Stimulated activated CD8-positive, alpha-beta memory T cell treated with anti-CD3 and anti-CD28 coated beads, Interleukin-4, amount 100 ng/mL, for 24 hours (primary cell): ENCODE data around the gene PTPRK.

ENCODE experiments used
- DNase-seq: peaks from one replicate; pipeline ENCODE4 v3.0.0-alpha.2; 2020; ENCODE audit warnings: low read depth

The PTPRK gene

DNA sequence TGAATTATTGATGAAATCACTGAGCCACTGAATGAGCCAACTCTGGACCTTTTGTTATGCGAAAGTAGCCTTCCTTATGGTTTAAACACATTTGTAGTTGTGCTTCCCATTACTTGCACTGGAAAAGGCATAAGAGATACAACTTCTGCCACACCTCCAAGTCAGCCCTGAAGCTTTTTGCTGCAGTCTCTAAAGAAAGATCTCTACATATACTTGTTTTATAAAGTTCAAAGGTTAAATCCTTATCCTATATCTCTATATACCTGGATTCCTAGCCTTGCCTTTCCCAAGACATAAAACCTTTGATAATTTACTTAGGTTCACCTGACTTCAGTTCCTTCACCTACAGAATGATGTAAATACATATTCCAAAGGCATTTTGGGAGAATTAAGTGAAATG is 132.0 kb downstream of the PTPRK start:
- no peak for DNase-seq

DNA sequence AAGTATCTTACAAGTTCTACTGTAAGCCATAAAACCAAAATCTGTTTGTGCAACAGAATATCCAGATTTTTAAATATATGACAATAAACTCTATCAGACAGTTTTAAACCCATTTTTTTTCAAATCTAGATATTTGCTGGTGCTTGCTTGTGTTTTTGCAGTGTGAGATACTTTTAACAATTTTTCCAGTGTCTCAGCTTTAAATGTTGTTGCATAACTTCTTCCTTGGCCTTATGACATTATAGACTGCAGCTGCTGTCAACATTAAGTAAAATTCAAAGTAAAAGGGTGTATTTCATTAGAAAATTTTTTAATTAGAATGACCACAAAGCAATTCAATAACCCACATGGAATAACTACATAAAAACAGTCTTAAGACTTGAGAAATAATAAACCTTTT is 139.5 kb downstream of the PTPRK start:
- no peak for DNase-seq

DNA sequence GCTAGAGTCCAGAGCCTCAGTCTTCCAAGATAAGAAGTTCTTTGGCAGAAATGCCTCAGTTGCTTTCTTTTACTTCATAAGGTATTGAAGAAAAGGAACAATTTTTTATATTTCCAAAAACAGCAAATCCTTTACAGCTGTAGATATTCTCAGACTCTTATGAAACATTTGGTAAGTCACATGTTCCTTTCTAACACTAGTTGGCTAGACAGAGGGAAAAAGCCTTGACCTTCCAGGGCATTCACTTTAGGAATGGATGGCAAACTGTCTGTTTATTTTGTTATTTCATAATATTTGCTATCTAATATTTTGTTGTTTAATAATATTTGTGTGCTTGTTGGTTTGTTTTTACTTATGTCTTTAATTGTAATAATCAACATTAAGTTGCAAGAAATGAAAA is 140.8 kb downstream of the PTPRK start:
- no peak for DNase-seq

DNA sequence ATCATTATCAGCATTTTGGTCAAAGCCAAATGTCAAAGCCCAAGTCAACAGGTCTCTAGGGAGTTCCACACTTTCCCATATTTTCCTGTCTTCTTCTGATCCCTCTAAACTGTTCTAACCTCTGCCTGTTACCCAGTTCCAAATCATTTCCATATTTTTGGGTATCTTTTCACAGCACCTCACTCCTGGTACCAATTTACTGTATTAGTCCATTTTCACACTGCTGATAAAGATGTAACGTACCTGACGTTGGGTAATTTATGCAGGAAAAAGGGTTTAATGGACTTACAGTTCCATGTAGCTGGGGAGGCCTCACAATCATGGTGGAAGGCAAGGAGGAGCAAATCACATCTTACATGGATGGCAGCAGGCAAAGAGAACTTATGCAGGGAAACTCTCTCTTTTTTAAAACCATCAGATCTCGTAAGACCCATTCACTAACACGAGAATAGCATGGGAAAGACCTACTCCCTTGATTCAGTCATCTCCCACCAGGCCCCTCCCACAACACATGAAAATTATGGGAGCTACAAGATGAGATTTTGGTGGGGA is 143.4 kb downstream of the PTPRK start:
- no peak for DNase-seq

DNA sequence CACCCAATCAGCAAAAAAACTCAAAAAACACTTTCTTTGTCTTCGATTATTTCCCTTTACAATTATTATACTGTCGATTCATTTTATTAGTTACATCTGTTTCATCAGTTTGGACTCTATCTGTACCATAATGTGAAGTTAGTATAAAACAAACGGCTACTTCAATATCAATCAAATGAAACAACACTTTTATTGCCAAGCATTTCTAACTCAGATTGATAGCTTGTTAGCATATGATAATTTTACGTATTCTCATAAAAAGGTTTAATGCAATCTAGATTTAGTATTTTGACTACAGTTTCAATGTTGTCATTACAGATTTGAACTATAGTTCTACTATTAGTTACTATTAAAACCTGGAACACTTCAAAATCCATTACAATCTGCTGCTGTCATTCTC is 149.3 kb downstream of the PTPRK start:
- DNase-seq: no peak

DNA sequence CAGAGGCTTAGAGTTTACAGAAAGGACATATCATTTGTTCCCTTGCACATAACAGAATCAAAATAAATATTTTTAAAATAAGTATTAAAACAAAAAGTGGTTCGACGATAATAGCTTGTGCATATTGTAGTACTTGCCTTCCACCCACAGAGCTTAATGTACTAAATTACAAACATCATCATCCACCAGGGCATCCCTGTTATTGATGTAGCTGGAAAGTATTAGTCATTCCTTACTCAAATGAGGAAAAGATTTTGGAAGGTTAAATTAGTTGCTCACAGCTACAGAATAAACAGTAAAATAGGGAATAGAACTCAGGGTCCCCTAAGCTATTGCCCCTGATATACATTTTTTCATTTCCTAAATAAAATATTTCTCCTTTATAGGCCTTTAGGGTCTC is 150.3 kb downstream of the PTPRK start:
- DNase-seq: no peak

DNA sequence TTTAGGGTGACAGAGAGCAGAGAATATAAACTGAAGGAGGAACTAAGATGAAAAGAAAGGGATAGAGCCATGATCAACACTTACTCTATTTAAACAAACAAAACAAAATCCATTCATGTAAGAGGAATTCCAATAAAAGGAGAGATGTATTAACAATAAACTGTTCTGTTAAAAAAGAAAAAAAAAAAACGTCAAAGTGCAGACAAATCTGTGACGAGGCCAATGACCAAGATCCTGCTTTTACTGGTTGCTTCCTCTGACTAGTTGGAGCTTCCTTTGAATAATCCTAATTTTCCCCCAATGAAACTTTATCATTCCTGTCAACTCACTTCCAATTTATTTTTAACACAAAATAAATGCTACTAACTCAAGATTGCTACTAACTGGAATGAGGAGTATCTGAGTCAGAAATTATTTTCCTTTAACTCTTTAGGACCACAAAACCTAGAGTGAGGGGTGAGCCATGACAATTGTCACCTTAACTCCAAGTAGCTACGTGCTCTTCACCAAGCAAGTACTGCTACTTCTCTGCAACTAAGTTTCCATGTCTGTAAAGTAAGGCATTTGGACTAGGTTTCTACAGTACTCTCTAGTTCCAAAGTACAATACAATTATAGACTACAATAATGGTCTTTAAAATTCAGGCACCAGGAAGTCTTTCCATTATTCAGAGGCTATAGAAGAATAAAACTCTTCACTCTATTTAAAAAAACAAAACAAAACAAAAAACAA is 152.0 kb downstream of the PTPRK start:
- DNase-seq: no peak

DNA sequence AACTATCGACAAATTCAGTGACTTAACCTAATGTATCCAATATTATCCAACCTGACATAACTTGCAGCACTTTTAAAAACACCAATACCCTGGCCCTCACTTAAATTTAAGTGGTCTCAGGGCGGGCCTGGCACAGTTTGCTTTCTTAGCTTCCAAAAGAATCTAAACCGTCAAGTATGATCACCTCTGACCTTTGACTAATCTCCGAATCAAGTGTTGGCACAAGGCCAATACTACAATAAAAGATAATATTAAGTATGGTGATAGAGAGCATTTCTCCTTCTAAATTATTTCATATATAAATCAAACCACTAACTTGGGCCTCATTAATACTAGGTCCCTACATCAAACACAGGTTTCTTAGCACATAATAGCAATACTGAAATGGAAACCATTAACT is 153.0 kb downstream of the PTPRK start:
- DNase-seq: no peak

DNA sequence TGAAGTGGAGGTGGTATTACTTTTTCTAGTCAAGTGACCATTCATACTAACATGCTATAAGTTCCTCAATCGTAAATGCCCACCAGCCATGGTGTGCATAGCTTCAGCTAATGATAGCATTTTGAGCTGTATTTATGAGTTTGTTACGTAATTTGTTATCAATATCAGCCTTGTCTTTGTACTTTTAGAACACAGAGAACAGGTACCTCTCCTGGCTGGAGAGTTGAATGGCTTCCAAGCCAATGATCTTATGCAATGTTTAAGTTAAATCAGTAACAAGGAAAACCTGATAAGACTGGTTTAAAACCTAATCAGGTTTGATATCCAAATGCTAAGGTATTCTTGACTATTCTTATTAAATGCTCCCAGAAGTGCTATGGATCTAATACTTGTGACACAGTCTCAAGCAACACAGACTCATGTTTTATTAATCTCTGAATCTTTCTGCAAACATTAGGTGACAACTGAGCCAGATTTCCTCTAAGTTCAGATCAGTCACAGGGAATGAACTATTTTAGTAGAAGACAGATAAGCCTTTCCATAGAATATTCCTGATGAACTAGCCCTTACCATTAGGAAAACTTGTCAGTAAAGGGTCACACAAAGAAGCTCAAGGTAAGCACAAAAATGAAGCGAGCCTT is 154.8 kb downstream of the PTPRK start:
- DNase-seq: no peak

DNA sequence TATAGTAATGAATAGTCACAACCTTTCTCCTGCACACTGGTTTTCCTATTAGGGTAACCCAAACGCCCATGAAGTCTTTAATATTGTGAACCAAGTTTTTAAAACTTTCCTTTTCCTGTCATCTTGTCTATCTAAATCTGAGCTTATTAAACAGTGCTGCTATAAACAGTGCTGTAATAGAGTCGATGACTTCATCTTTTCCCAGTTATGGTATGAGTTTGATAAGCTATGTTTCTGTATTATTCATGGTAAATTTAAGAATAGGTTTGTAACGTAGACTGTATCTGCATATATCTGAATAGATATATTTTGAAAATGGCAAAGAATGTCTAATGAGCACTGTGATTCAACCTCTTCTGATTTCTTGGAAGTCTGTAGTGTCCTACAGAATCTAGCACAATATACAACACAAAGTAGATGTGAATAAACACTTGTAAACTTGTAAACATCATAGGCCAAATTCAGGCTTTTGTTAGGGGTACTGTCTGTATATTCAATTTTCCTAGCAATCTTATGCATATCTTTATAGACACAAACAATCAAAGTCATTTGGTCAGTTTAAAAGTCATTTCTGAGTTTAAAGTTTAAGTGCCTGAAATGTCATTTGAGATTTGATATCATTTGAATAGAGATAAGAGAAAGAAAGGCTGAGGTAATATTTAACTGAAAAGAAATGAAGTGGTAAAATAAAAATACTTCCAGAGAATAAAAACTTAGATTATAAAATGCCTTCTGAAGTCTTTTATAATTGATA is 155.5 kb downstream of the PTPRK start:
- DNase-seq: no peak

DNA sequence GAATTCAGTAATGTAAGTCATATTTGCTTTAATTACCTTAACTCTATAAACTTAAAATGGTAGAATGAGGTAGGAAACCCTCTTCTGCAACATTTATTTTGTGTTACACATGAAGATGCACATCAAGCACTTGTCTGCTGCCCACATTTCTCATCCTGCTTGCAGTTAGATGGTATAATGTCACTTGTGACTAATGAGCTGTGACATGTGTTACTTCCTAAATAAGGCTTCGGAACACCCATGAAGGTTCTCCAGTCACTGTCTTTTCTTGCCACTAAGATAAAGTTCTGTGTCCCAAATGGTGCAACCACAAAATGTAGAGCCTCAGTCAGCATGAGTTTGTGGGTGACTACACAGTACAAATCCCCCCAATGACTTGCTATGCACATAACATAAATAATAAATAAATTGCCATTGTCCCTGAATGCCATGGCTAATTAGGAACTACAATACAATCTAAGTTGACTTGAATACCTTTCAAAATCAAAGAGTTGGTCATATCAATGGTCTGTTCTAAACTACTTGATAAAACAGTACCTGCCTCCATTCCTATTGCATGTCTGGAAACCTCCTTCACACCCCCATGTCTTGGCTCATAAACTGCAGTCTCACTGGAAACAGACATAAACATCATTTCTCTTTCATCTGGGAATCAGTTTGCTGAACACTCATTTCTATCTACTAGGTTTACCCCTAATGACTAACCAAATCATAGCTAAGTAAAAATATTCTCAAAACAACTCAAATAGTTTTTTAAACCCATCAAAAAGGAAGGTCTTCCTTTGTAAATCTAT is 157.2 kb downstream of the PTPRK start:
- DNase-seq: no peak

DNA sequence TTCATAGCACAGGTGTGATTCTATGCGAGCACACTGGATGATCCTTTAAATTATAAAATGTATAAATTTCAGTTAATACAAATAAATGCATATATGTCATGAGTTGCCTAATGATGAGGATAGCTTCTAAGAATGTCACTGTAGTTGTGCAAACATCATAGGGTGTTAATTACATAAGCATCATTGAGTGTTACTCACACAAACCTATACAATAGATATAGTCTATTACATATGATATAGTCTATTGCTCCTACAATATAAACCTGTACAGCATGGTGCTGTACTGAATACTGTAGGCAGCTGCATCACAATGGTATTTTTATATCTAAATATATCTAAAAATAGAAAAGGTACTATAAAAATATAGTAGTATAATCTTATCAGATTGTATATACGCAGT is 159.0 kb downstream of the PTPRK start:
- DNase-seq: no peak

DNA sequence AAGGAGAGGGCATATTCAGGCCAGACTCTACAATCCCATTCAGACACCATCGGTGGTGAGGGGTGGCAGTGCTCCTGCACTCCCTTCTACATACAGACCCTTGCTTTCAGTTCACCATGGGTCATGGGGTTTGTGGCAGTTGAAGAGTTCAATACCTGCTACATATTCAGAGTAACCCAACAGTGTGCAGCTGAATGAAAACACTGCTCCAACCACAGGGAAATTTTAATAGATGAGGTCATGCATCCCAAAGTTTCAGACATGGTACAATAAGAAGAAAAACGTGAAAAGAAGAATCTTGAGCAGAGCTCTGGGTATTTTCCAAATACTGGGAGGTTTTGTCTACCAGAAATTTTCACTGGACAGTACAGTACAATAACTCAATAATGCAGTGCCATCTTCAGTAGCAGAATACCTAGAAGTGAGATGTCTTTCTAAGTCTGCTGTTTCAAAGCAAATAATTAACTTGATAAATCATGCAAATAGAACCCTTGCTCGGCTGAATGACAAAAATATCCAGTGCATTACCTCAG is 162.1 kb downstream of the PTPRK start:
- DNase-seq: no peak

DNA sequence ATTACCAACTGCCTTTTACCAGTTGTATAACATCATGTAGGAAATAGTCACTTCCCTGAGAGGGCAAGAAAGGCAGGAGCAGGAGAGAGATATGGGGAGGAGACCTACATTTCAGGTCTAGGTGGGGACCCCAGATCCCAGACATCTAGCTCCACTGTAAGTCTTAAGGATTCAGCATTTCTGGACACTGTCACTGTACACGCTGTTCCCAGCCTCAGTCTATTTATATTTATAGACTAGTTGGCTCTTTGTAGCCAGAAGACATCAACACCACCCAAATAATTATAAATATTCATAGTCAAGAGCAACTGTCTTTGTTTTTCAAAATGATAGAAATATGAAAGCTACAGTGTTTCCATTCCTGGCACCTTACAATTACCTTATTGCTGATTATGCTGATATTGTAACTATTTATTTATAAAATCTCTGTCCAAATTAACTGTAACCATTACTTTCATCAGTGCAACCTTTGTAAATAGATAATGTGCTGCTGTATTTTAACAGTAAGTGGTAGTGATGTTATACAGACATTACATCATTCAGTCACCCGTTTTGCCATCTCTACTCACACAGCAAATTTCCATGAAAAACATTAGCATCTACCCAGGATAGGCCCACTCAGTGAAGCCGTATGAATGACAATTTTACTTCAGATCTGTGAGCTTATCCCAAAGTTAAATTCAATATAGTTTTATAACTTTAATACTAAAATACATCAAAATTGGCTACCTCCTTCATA is 162.8 kb downstream of the PTPRK start:
- DNase-seq: no peak

DNA sequence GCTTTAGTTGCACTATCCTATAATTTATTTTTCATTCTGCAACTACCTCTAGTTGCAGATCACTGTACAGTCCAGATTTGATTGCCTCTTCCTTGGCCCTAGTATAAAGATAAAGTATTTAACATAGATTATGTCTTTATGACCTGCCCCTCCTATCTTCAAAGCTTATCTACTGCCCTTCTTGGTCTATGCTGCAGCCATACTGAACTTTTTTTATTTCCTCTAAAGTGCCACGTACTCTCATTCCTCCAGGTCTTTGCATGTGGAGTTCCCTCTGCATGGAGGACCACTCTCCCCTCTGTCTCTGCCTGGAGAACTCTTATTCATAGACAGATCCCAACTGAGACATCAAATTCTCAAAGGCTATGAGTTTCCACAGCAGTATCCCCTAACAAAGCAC is 168.0 kb downstream of the PTPRK start:
- DNase-seq: no peak

DNA sequence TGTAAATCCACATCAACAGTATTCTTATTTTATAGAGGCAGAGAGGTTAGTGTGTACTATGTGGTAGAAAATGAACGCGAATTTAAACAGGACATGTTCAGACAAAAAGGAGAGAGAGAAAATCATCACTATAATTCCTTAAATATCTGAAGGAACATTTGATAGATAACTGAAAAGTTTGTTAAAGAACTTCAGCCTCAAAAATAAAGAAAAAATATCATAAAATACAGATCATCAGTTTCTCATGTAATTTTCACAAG is 169.2 kb downstream of the PTPRK start:
- no peak for DNase-seq

DNA sequence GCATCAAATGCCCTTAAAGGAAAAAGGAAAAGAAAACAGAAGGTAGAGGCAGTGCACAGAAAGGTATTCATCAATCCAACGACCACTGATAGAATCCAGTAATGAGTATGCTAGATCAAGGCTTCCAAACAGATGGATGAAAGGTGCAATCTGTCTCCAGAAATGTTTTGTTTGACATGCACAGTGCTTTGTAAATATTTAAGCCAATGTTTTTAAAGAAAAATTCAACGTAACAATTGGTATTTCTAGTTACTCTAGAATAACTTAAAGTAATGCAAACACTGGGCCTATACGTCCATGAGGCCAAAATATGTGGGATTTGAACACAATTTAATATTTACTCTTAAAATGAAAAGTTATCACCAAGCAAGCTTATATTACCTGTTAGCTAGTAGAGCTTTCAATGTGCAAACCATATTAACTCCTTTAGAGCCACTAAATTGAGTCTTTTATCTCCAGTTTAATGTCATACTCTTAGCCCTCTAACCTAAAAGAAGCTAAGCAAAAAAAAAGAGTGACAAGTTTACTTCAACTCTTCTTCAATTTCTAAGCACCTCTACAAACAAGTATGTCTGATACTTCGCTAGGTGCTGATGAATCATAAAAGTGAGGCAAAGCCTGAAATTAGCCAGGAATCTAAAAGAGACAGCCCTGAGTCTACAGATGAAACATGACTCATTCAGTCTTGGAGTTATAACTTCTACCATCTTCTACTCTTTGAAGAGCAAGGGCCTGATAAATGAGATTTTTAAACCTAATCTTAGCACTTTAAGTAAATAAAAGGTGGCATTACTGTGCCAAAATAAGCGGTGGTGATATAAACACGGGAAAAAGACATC is 169.8 kb downstream of the PTPRK start:
- no peak for DNase-seq

DNA sequence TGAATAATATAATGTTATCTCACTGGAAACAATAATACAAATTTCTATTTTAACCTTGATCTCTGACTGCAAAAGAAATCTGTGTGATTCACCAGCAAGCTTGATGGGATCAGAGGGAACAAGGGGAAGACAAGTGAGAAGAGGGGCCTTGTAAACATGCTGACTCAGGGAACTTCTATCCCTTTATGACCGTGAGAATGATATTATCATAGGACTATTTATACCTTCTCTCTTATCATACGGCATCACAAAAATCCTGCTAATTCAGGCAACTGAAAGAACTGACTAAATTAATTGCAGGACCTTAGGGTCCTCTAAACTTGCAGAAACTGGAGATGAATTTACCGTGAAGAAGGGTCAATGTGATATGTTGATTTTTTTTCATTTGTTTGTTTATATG is 173.3 kb downstream of the PTPRK start:
- no peak for DNase-seq

DNA sequence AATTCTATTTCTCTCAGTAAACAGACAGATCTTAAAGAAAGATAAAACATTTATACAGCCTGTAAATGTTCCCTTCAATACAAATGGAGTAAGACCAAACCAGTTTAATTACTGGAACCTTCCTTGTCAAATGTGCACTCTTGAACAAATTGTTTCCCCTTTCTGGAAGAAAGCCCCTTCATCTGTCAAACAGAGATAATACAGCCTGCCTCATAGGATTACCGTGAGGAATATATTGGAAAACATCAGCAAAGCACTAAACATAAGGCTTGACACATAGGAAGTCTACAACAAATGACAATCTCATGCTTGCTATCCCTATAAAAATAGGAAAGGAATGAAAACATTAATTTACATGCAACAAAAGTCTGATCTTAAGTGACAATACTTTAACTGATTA is 173.8 kb downstream of the PTPRK start:
- no peak for DNase-seq

DNA sequence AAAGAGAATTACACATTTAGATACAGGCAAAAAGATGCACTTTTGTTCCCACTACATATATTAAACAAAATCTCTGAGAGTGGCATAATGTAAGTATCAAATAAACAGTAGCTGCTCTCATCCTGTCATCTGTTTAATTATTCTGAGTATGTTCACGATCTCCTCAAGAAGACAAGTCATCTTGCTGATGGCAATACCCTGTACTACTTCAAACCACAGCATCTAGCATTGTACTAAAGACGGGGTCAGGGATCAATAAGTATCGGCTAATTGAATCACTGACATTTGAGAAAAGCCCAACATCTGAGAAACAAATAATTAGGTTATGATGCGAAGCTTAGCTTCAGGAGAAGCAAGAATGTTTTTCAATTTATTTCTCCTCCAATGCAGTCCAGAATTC is 175.1 kb downstream of the PTPRK start:
- no peak for DNase-seq

DNA sequence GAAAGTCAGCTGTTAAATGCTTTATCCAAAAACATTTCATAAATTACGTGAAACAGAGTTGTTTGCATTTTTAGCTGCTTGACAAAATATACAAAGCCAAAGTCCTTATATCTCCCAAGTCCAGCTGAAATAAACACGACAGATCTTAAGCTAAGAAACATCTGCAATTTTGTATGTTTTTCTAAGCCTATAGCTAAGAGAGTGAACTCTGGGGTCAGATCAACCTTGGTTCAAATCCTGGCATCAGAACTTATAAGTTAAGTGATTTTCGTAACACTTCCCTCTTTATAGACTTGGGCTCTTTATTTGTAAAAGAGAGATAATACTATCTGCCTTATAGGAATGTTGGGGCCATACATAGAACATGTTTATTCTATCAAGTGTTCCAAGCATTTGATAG is 176.7 kb downstream of the PTPRK start:
- no peak for DNase-seq
